Fibroblast of lung (primary cell): ENCODE results near the gene CREB5.

ENCODE experiments used
- EZH2 ChIP-seq: IDR thresholded peaks from 2 replicates; pipeline ENCODE4 v1.5.1; 2012; ENCODE audit warnings: low read length, control low read depth, mild to moderate bottlenecking; ENCODE audit errors: missing control alignments
- TF ChIP-seq, protein P1 (sequence below), 2 donors: IDR thresholded peaks in 1 of 2; conservative IDR thresholded peaks in 1 of 2; 1 replicate in 1 of 2; 2 replicates in 1 of 2; pipeline ENCODE4 v1.5.1; 2011 to 2012; ENCODE audit warnings: low read length in 2 of 2, control low read depth in 1 of 2, inconsistent platforms in 1 of 2, low read depth in 1 of 2, mild to moderate bottlenecking in 1 of 2

DNA sequence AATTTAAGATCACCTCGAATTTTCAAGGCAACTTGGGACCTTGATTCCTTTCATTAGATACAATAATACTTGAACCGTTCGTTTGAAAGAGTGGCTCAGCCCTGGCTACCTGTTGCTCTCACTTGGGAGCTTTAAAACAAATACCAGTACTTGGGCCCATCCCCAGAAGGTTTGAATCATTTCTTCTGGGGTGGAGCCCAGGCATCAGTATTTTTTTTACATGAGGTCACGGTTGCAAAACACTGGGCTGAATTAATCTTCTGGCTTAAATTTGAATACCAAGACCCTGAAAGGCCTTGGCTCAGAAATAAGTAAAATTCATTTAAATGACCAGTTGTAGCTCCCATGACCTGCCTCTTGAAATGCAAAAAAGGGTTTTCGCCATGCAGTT, 214.9 kb downstream of the CREB5 start:
- TF ChIP-seq, protein P1, sequence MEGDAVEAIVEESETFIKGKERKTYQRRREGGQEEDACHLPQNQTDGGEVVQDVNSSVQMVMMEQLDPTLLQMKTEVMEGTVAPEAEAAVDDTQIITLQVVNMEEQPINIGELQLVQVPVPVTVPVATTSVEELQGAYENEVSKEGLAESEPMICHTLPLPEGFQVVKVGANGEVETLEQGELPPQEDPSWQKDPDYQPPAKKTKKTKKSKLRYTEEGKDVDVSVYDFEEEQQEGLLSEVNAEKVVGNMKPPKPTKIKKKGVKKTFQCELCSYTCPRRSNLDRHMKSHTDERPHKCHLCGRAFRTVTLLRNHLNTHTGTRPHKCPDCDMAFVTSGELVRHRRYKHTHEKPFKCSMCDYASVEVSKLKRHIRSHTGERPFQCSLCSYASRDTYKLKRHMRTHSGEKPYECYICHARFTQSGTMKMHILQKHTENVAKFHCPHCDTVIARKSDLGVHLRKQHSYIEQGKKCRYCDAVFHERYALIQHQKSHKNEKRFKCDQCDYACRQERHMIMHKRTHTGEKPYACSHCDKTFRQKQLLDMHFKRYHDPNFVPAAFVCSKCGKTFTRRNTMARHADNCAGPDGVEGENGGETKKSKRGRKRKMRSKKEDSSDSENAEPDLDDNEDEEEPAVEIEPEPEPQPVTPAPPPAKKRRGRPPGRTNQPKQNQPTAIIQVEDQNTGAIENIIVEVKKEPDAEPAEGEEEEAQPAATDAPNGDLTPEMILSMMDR (conservative IDR thresholded peaks at IDR 0.05 in 1 of 2, IDR thresholded peaks at IDR 0.05 in 1 of 2; ENCODE audit: low read depth in 1 of 2, low read length in 2 of 2), result no peak
- no peak for TF ChIP-seq EZH2
